Activated CD4-positive, CD25-positive, alpha-beta regulatory T cell treated with anti-CD3 and anti-CD28 coated beads, Interleukin-2, amount 50 U/mL, for 16 hours (primary cell): ENCODE data around the gene RAB3IP.
"Not testable (repeated sequence)": the region's sequence is repeated elsewhere in the genome, so short reads cannot be mapped to it uniquely, and the experiment has no call there.

Experiments
- DNase-seq: peaks from one replicate; pipeline ENCODE4 v3.0.0-alpha.2; 2020; ENCODE audit warnings: low read depth, low spot score

Gene RAB3IP

GRCh38 chr12:69834576-69834975 is 95.9 kb downstream of the RAB3IP start:
- no peak for DNase-seq

- DNase-seq: no peak
These were observed 96.4 kb downstream of the RAB3IP start for GRCh38 chr12:69835081-69835480.

GRCh38 chr12:69836015-69836414 is 97.4 kb downstream of the RAB3IP start:
- no peak for DNase-seq

GRCh38 chr12:69837191-69837590 is 98.5 kb downstream of the RAB3IP start:
- DNase-seq: no peak

GRCh38 chr12:69837657-69838415 is 99.2 kb downstream of the RAB3IP start:
- no peak for DNase-seq

GRCh38 chr12:69840727-69841126 is 102.1 kb downstream of the RAB3IP start:
- no peak for DNase-seq

GRCh38 chr12:69843608-69844007 is 104.9 kb downstream of the RAB3IP start:
- no peak for DNase-seq

- DNase-seq: no peak
These were observed 105.8 kb downstream of the RAB3IP start for GRCh38 chr12:69844416-69844815.

- DNase-seq: no peak
These were observed 106.2 kb downstream of the RAB3IP start for GRCh38 chr12:69844836-69845235.

- no peak for DNase-seq
These were observed 108.3 kb downstream of the RAB3IP start for GRCh38 chr12:69846976-69847375.

GRCh38 chr12:69851976-69852375 is 113.3 kb downstream of the RAB3IP start:
- DNase-seq: no peak

- not testable (repeated sequence) for DNase-seq
These were observed 114.7 kb downstream of the RAB3IP start for GRCh38 chr12:69853176-69853961.

GRCh38 chr12:69866698-69867097 is 128.0 kb downstream of the RAB3IP start:
- DNase-seq: no peak

GRCh38 chr12:69868695-69869094 is 130.0 kb downstream of the RAB3IP start:
- no peak for DNase-seq

- DNase-seq: no peak
These were observed 134.1 kb downstream of the RAB3IP start for GRCh38 chr12:69872804-69873203.
